Fibroblast of mammary gland (primary cell): ENCODE results near the gene CYP19A1.

Experiments used
- DNase-seq: peaks from one replicate; pipeline ENCODE4 v3.0.0-alpha.2; 2010; ENCODE audit warnings: low read depth
- H3K4me3 ChIP-seq: 2 replicates; pipeline ENCODE4 v1.5.1; 2011; ENCODE audit warnings: low read depth, mild to moderate bottlenecking, low read length, moderate library complexity; ENCODE audit not compliant: control insufficient read depth
- CTCF ChIP-seq: conservative IDR thresholded peaks from 2 replicates; pipeline ENCODE4 v1.5.1; 2011; ENCODE audit warnings: low read depth, low read length, inconsistent platforms; ENCODE audit not compliant: control insufficient read depth, insufficient read depth

Gene CYP19A1

GRCh38 chr15:51380999-51381806, 42.8 kb upstream of the CYP19A1 start:
- peak; percentile 97 for TF ChIP-seq CTCF
- DNase-seq, result peak; percentile 84

GRCh38 chr15:51379390-51379789, 41.0 kb upstream of the CYP19A1 start:
- no peak for DNase-seq
- no peak overlapping the region for H3K4me3 ChIP-seq
- TF ChIP-seq CTCF, result no peak

More at GRCh38 chr15:51380999-51381806, 42.8 kb upstream of the CYP19A1 start:
- H3K4me3 ChIP-seq, result no peak overlapping the region

GRCh38 chr15:51378406-51378805, 40.0 kb upstream of the CYP19A1 start:
- TF ChIP-seq CTCF, result no peak
- DNase-seq, result no peak
- no peak overlapping the region for H3K4me3 ChIP-seq

- DNase-seq, result peak; percentile 89
- TF ChIP-seq CTCF, result no peak
- H3K4me3 ChIP-seq, result no peak overlapping the region
Measured at GRCh38 chr15:51377038-51377786, 38.8 kb upstream of the CYP19A1 start.

- no peak for TF ChIP-seq CTCF
Measured at GRCh38 chr15:51375966-51376640, 37.7 kb upstream of the CYP19A1 start.

GRCh38 chr15:51374131-51374530, 35.7 kb upstream of the CYP19A1 start:
- no peak for DNase-seq
- no peak for TF ChIP-seq CTCF

More at GRCh38 chr15:51375966-51376640, 37.7 kb upstream of the CYP19A1 start:
- DNase-seq, result peak; percentile 74
- no peak overlapping the region for H3K4me3 ChIP-seq

More at GRCh38 chr15:51374131-51374530, 35.7 kb upstream of the CYP19A1 start:
- H3K4me3 ChIP-seq, result no peak overlapping the region
